SIG-M5 treated with dmso at 0.1 percent for 504 hours (cell line): ENCODE measurements around the gene SPEM3.

Source experiments
- DNase-seq: peaks from one replicate; lab custom pipeline; 2025; ENCODE audit not compliant: unreplicated experiment; lab: John Stamatoyannopoulos, UW

The SPEM3 gene

GRCh38 chr17:7428557-7428956 lies at the start of gene SPEM3:
Gene SPEM3 (plus strand): TSS chr17:7428857. CDS start chr17:7428903, 46 bp downstream.
- DNase-seq = no peak

DNA sequence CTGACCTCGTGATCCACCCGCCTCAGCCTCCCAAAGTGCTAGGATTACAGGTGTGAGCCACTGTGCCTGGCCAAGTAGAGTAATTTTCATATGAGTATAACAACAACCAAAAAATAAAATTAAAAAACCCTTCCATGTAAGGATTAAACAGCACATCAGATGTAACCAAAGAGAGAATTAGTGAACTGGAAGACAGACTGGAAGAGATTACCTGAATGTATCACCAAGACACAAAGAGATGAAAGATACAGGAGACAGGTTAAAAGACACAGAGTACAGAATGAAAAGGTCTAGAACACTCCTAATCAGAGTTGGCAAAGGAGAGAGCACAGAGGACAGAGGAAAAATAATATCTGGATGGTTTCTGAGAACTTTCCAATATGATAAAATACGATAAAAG lies 49.5 kb upstream of the SPEM3 start:
- DNase-seq = no peak

- no peak for DNase-seq
Measured at GRCh38 chr17:7380321-7380720, 48.3 kb upstream of the SPEM3 start.

- no peak for DNase-seq
Measured at GRCh38 chr17:7380855-7381683, 47.6 kb upstream of the SPEM3 start, which contains the start of gene TNK1. Gene TNK1 (plus strand): TSS chr17:7381089. CDS start chr17:7382927, 1,838 bp downstream.

DNA sequence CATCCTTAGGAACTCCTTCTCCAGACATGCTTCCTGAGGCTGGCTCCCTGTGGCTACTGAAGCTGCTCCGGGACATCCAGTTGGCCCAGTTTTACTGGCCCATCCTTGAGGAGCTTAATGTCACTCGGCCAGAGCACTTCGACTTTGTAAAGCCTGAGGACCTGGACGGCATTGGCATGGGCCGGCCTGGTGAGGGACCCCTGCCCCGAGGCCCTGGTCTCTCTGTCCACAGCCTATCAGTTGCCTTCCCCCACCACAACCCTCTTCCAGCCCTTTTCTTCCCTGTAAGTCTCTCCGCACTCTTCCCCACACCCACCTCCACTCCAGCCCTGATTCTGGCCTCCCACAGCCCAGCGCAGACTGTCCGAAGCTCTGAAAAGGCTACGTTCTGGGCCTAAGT lies 45.8 kb upstream of the SPEM3 start:
- no peak for DNase-seq

DNA sequence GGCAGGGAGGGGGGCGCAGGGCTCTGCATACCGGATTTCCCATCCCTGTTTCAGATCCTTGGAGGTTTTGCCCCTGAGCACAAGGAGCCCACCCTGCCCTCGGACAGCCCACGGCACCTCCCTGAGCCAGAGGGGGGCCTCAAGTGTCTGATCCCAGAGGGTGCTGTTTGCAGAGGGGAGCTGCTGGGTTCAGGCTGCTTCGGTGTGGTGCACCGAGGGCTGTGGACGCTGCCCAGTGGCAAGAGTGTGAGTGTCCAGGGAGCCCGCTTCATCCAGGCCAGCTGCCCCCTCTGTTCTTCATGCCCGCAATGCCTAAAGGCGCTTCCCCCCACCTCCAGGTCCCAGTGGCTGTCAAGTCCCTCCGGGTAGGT lies 45.3 kb upstream of the SPEM3 start:
- no peak for DNase-seq

GRCh38 chr17:7383742-7384488 lies 44.7 kb upstream of the SPEM3 start:
- peak; percentile 8 for DNase-seq

DNA sequence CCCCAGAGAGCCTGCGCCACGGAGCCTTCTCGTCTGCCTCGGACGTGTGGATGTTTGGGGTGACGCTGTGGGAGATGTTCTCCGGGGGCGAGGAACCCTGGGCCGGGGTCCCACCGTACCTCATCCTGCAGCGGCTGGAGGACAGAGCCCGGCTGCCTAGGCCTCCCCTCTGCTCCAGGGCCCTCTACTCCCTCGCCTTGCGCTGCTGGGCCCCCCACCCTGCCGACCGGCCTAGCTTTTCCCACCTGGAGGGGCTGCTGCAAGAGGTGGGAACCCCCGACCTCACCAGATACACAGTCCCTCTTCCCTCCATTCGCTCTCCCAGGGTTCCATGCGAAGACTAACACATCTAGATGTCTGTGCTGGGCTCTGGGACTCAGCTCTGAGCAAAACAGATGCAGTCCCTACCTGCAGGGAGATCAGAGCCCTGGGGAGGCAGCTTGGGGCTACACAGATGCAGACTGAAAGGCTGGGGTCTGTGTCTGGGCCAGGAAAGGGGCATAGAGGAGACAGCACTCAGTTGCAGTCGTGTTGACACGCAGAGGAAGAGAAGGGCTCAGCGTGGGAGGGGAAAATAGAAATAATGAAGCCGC lies 44.1 kb upstream of the SPEM3 start:
- no peak for DNase-seq

DNA sequence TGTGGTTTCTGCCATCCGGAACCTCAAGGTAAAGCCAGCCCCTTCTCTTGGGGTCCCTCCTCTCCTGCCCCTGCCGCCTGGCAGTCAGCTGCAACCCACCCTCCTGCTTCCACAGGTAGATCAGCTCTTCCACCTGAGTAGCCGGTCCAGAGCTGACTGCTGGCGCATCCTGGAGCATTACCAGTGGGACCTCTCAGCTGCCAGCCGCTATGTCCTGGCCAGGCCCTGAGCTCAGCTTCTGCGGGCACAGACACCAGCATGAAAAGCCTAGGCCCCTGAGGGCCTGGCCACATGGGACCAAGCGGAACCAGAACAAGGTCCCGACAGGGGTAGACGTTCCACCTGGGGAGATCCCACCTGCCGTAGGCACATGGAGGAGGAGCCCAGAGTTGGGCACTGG lies 39.8 kb upstream of the SPEM3 start:
- DNase-seq = no peak

- no peak for DNase-seq
Measured at GRCh38 chr17:7389924-7390910, 38.4 kb upstream of the SPEM3 start.

- no peak for DNase-seq
Measured at GRCh38 chr17:7391307-7391706, 37.4 kb upstream of the SPEM3 start.

DNA sequence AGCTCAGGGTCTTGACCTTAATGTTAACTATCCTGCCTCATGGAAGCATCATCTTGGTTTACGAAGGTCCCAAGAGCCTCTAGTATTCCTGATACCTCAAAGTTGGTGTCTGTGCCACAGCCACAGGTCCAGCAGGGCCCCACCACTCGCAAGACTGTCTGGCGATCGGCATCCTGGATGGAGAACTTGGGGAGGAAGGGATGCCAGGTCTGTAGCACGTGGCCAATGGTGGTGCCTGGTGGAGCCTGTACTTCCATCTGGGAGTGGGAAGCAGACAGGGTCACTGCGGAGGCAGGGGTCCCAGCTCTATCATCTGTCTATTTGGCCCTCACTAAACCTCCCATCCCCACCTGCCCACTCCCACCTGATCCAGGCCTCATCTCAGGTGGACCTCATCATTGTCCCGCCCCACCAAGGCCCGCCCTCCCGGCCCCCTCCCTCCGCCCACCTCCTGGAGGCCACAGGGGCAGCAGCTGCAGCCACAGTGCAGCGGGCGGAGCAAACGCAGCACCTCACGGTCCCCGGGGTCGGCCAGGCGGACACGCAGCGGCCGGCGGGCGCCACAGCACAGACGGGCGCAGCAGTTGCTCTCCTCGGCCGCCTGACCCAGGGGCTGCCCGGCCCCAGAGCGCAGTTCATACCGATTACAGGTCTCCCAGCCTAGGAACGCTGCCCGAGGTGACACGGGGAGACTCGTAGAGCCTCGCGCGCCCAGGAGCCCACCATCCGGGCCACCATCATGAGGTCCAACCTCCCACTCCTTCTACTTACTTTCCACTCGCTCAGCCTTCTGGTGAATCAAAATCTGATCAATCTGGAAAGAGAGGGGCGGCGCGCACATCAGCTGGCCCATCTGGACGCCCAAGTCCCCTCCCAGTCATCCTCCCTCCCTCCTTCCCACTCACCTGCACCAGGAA lies 35.7 kb upstream of the SPEM3 start:
- no peak for DNase-seq

DNA sequence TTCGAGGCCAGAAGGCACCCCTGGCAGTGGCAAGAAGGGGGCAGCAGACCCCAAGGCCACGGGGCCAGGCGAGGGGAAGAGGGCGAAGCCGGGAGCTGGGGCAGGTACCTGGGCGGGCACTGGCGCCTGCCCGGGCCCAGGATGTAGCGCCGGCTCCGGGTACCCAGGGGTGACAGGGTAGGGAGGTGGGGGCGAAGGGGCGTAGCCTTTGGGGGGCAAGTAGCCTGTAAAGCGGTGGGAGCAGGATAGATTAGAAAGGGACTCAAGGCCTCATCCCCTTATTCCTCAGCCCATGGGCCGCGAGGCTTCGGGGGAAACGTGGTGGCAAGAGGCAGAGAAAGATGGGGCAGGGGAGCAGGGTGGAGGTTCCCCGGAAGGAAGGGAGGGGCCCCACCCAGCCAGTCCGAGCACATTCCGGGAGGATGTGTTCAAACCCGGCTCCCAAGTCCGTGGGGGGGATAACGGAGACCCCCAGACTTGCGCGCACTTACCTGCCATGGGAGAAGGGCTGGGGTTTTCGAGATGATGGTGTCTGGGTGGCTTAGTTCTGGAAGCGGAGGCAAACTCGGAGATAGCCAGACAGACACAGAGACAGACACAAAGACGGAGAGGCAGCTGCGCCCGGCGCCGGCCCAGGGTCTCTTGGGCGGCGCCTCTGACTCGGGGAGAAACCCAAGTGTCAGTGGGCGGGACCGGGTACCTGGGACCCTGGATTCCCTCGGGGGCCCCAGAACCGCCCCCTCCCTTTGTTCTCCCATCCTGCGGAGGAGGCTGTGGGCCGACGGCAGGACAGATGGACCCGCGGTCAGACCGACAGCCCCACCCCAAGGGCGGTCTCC lies 34.8 kb upstream of the SPEM3 start:
- no peak for DNase-seq

DNA sequence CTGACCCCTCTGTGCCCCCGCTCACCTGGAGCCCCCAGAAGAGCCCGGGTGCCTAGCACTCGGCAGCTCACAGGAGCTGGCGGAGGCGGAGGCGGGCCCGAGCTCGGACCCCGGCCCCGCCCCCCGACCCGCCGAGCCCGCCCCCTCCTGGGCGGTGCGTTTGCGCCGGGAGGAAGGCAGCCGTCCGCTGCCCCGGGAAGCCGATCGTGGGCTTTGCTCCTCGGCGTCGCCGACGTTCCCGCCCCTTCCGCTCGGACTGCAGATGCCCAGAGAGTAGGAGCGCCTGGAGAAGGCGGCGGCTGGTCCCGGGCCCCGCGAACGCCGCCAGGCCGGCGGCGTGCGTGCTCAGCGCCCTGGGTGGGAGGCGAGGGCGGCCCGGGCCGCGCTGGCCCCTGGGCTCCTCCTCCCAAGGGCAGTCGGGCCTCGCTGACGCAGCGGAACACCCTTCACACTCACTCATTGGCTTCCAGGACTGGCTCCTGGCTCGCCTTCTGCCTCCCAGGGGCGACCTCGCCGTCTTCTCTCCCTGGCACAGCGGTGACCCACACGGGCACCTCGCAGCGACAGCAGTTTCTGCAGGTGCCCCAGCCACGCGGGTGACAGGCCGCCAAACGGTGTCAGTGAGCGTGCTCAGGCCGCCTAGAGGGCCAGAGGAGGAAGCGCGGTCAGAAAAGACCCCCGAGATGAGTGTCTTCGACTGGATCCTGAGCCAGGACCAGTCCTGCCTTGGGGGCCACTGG lies 34.0 kb upstream of the SPEM3 start, which contains the start of gene PLSCR3:
Gene PLSCR3, minus strand, starts transcription at position 74 of the 740 bp plus-strand sequence. CDS start 415 bp downstream, outside the sequence.
- peak; percentile 73 for DNase-seq

- no peak for DNase-seq
Measured at GRCh38 chr17:7396147-7396546, 32.5 kb upstream of the SPEM3 start.

DNA sequence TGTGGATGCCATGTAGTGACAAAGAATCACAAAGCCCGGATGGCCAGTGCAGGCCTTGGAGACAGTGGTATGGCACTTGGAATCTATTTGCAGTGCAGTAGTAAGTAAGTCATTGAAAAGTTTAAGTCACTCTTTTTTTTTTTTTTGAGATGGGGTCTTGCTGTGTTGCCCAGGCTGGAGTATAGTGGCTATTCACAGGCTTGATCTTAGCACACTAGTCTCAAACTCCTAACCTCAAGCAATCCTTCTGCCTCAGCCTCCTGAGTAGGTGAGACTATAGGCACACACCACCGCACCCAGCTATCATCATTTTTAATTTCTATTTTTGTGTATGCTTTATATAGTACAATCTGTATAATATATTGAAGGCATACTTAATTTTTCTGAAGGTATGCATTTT lies 30.0 kb upstream of the SPEM3 start:
- DNase-seq = no peak

DNA sequence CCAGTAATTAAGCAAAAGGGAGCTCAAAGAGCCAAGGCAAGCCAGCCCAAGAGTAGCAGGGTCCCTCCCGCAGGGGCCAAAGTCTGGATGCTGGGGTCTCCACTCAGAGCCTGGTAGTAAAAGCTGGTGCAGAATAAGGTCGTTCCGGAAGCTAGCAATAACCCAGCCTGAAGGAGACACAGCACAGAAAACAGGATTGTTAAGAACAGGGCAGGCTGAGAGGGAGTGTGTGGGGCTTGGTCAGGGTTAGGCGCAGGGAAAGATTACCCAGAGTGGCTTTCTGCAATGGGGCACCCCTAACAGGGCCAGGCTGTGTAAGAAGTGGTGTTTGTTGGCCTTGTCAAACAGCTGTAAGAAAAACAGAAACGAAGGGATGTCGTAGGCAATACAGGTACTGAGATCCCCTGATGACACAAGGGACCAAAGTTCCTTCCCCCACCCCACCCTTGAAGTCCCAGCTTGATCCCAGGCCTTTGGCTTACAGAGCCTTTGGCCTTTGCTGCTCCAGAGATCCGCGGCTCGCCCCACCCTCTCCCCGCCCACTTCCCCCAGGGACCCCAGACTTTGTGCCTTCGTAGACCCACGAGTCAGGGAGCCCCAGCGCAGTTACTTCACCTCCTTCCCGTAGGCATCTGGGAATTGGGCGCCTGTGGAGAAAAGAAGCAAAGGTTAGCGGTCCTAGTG lies 25.5 kb upstream of the SPEM3 start:
- no peak for DNase-seq

- peak; percentile 77 for DNase-seq
Measured at GRCh38 chr17:7403727-7403976, 25.0 kb upstream of the SPEM3 start.
